Measurements from ENCODE around the gene GDAP1L1.

The GDAP1L1 gene

GRCh38 chr20:44328428-44328827, 81.3 kb downstream of the GDAP1L1 start:
- no peak for DNase-seq (ENCODE audit: low read depth, low spot score)
- TF ChIP-seq FOXP2 (optimal IDR thresholded peaks at IDR 0.05; ENCODE audit: control extremely low read depth, extremely low read length, insufficient read depth) (no peak), EZH2 (IDR thresholded peaks at IDR 0.05) (no peak), POLR2AphosphoS5 (IDR thresholded peaks at IDR 0.05; ENCODE audit: borderline replicate concordance, low read depth, low read length) (no peak)
- no peak overlapping the region for H3K4me3 ChIP-seq
- H3K36me3 ChIP-seq (ENCODE audit: insufficient read depth, low read length), result no peaks in the 10 kb centered on the region
- no peak overlapping the region for H3K9ac ChIP-seq (ENCODE audit: insufficient read length)
- H3K27ac ChIP-seq, result no peak overlapping the region
- H3K9me3 ChIP-seq (ENCODE audit: low read depth, low read length), result no peaks in the 10 kb centered on the region

All from SK-N-MC (cell line).